ENCODE measurements around the gene TRIO. TPM values are rescaled to one million over a fixed set of nuclear protein-coding genes. Genes with fewer than 3 reads are reported as not detected.

The TRIO gene
- total and polyA plus RNA-seq, 10 of the 15 experiments (the other 5 are each of a cell fraction or from before 2014, with no cell fraction given), result 5.1 to 96.4 (median 44.6) TPM

GRCh38 chr5:14246350-14247053, 103.4 kb downstream of the TRIO start:
- H3K27me3 ChIP-seq (replicated peaks in 1 of 2; ENCODE audit: control insufficient read depth in 2 of 2, insufficient read depth in 2 of 2, low read length in 1 of 2), result no peaks in the 10 kb centered on the region
- intact Hi-C loops (cut with micrococcal nuclease; ENCODE audit: unreplicated experiment) (no loop called here), in situ Hi-C loops (cut with MboI) (no loop called here)
- 91% methylated on average over 9 of the region's 9 CpGs for WGBS (ENCODE audit: insufficient coverage, insufficient replicate concordance, low lambda C conversion rate, missing lambda C conversion rate)
- POLR2A ChIA-PET, result interaction anchor here (0.9 to 1.4 kb wide), 2 partner anchors 12 to 13 kb away, joined by 3 to 5 read pairs; no protein-coding TSS in a partner anchor
- H3K9ac ChIP-seq (ENCODE audit: control insufficient read depth, insufficient read depth, low read length), result no peak overlapping the region
- SMC1A ChIA-PET (ENCODE audit: uncharacterized antibody, unreplicated experiment), result interaction anchor here (1.0 to 2.2 kb wide), 2 partner anchors 11 to 20 kb away, joined by 3 to 14 read pairs; no protein-coding TSS in a partner anchor
- peaks cover 11% of the 10 kb centered on the region for H4K20me1 ChIP-seq (ENCODE audit: control insufficient read depth, insufficient read depth)
- peaks cover 34% of the 10 kb centered on the region for H3K4me1 ChIP-seq (ENCODE audit: control insufficient read depth, insufficient read depth, low read length)
- BruUV-seq (replicated peaks), result no TSS peak
- no peaks in the 10 kb centered on the region for H3K9me3 ChIP-seq (replicated peaks; ENCODE audit: control insufficient read depth, insufficient read depth, low read length)
- no peak for DNase-seq (ENCODE audit: low read depth, low spot score)
- peaks cover 77% of the 10 kb centered on the region for H3K79me2 ChIP-seq (ENCODE audit: control insufficient read depth, insufficient read depth, low read length)
- CTCF ChIA-PET, result interaction anchor here (1.8 to 2.2 kb wide), 2 partner anchors 11 to 13 kb away, joined by 4 to 9 read pairs; no protein-coding TSS in a partner anchor
- RAD21 ChIA-PET (ENCODE audit: unreplicated experiment), result interaction anchor here (0.6 kb wide), 1 partner anchor 66 kb away, joined by 3 read pairs; no protein-coding TSS in a partner anchor
- H3K27ac ChIP-seq (ENCODE audit: control insufficient read depth, insufficient read depth), result no peak overlapping the region
- H2AFZ ChIP-seq (ENCODE audit: control insufficient read depth, low read depth, low read length), result no peak overlapping the region
- TF ChIP-seq ZSCAN29 (IDR thresholded peaks at IDR 0.05) (no peak), MYB (IDR thresholded peaks at IDR 0.05; ENCODE audit: borderline replicate concordance, low read depth, low read length) (no peak), ESRRA (IDR thresholded peaks at IDR 0.05; ENCODE audit: low read length) (no peak), SMAD5 (IDR thresholded peaks at IDR 0.05; ENCODE audit: low read depth) (no peak), CHD2 (IDR thresholded peaks at IDR 0.05; ENCODE audit: borderline replicate concordance, low read depth, low read length) (no peak), ASH2L (IDR thresholded peaks at IDR 0.05; ENCODE audit: borderline replicate concordance, low read depth) (no peak), NBN (IDR thresholded peaks at IDR 0.05) (no peak), HSF1 (IDR thresholded peaks at IDR 0.05; ENCODE audit: low read depth, low read length) (no peak)
- H3K36me3 ChIP-seq (ENCODE audit: control insufficient read depth in 2 of 2, insufficient read depth in 2 of 2, low read length in 1 of 2), result peaks cover 2 to 6% of the 10 kb centered on the region in 2 experiments; a peak in 3 of 4 replicates
- H3K4me3 ChIP-seq, result no peak overlapping the region
- ATAC-seq, result no peak
- FAIRE-seq, result no peak
- H3K4me2 ChIP-seq (ENCODE audit: control insufficient read depth, insufficient read depth), result no peak overlapping the region
